Osteocyte (in vitro differentiated cells): ENCODE results near the gene RFX2. TPM values are rescaled to one million over a fixed set of nuclear protein-coding genes. Genes with fewer than 3 reads are reported as not detected.
A peak's percentile ranks its signal among the peaks of the same experiment; 100 is the strongest.

ENCODE experiments used
- DNase-seq: peaks from one replicate; pipeline ENCODE4 v3.0.0; 2021; ENCODE audit warnings: mixed read lengths; ENCODE audit not compliant: unreplicated experiment; ENCODE audit errors: extremely low spot score
- H3K27ac Mint-ChIP-seq: one replicate; pipeline ENCODE4 v1.8.0; 2021; ENCODE audit warnings: mild to moderate bottlenecking, mixed read lengths; ENCODE audit not compliant: unreplicated experiment
- H3K27me3 Mint-ChIP-seq: one replicate; pipeline ENCODE4 v1.8.0; 2021; ENCODE audit warnings: mixed read lengths; ENCODE audit not compliant: unreplicated experiment
- H3K36me3 Mint-ChIP-seq: one replicate; pipeline ENCODE4 v1.8.0; 2021; ENCODE audit warnings: mixed read lengths; ENCODE audit not compliant: unreplicated experiment
- H3K4me1 Mint-ChIP-seq: one replicate; pipeline ENCODE4 v1.8.0; 2021; ENCODE audit warnings: mixed read lengths; ENCODE audit not compliant: unreplicated experiment
- H3K4me3 Mint-ChIP-seq: one replicate; pipeline ENCODE4 v1.8.0; 2021; ENCODE audit warnings: mild to moderate bottlenecking, moderate library complexity, mixed read lengths; ENCODE audit not compliant: unreplicated experiment
- H3K9me3 Mint-ChIP-seq: one replicate; pipeline ENCODE4 v1.8.0; 2021; ENCODE audit warnings: mixed read lengths; ENCODE audit not compliant: unreplicated experiment
- total RNA-seq: library from RNA; stranded (reverse); gene quantifications from 2 replicates; pipeline ENCODE4 v1.2.1, GENCODE V29; 2021
- TF ChIP-seq, protein P1 (sequence below): fragments of 200-600 bp; sonication (generic); IDR thresholded peaks from 2 replicates; pipeline ENCODE4 v1.5.0; 2021; ENCODE audit warnings: antibody characterized with exemption, mild to moderate bottlenecking, moderate library complexity

The RFX2 gene
- total RNA-seq, 1 donor from 2014 or later = 5.3 TPM

DNA sequence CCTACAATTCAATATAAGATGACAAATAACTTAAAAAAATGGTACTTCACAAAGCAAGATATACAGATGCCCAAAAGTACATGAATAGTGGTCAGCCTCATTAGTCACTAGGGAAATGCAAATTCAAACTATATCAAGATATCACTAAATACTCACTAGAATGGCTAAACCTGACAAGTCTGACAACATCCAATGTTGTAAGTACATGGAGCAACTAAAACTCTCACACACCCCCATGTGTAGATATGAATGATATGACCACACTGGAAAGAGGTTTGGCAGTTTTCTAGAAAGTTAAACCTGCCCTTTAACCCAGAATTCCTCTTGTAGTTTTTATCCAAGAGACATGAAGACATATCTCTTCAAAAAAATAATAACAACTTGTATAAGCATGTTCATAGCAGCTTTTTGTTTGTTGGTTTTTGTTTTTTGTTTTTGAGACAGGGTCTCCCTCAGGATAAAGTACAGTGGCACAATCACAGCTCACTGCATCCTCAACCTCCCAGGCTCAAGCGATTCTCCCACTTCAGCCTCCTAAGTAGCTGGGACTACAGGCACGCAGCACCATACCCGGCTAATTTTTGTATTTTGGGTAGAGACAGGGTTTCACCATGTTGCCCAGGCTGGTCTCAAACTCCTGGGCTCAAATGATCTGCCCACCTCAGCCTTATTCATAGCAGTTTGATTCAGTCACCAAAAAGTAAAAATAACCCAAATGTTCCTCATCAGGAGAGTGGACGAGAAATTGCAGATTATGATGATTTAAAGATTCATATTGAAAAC is 55.1 kb downstream of the RFX2 start:
- peak; percentile 5 for DNase-seq
- no peak overlapping the region for H3K27ac Mint-ChIP-seq

GRCh38 chr19:6048793-6049405 is 61.4 kb downstream of the RFX2 start:
- Mint-ChIP-seq H3K27me3 (peaks cover 2% of the 10 kb centered on the region), H3K36me3 (no peaks in the 10 kb centered on the region), H3K4me3 (no peak overlapping the region), H3K4me1 (peaks cover 9% of the 10 kb centered on the region), H3K9me3 (no peaks in the 10 kb centered on the region), H3K27ac (peak overlapping the region; percentile 1)
- peak; percentile 90 for DNase-seq
- TF ChIP-seq, protein P1, sequence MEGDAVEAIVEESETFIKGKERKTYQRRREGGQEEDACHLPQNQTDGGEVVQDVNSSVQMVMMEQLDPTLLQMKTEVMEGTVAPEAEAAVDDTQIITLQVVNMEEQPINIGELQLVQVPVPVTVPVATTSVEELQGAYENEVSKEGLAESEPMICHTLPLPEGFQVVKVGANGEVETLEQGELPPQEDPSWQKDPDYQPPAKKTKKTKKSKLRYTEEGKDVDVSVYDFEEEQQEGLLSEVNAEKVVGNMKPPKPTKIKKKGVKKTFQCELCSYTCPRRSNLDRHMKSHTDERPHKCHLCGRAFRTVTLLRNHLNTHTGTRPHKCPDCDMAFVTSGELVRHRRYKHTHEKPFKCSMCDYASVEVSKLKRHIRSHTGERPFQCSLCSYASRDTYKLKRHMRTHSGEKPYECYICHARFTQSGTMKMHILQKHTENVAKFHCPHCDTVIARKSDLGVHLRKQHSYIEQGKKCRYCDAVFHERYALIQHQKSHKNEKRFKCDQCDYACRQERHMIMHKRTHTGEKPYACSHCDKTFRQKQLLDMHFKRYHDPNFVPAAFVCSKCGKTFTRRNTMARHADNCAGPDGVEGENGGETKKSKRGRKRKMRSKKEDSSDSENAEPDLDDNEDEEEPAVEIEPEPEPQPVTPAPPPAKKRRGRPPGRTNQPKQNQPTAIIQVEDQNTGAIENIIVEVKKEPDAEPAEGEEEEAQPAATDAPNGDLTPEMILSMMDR = peak; percentile 88

More for the DNA sequence above, 55.1 kb downstream of the RFX2 start:
- H3K27me3 Mint-ChIP-seq = peaks cover 2% of the 10 kb centered on the region
- no peaks in the 10 kb centered on the region for H3K9me3 Mint-ChIP-seq
- TF ChIP-seq, protein P1 = no peak
- H3K4me3 Mint-ChIP-seq = no peak overlapping the region
- H3K36me3 Mint-ChIP-seq = no peaks in the 10 kb centered on the region
- H3K4me1 Mint-ChIP-seq = peaks cover 13% of the 10 kb centered on the region

DNA sequence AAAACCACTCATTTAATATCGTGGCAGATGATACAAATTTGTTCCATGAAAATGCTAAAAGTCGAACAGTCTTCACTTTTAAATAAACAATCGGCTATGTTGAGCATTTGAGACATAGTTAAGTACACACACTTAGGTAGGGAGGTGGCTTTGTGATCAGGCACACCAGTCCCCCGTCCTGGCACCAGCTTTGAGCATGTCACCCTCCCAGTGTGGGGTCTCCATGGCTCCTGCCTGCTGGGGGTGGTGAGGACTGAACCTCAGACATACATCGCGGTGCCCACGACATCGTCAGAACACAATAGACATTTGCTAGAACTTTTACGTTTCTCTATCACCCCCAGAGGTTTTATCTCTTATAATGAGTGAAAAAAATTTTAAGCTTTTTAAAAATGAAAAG is 62.0 kb downstream of the RFX2 start:
- Mint-ChIP-seq H3K36me3 (no peaks in the 10 kb centered on the region), H3K4me3 (no peak overlapping the region), H3K9me3 (no peaks in the 10 kb centered on the region), H3K27me3 (peaks cover 2% of the 10 kb centered on the region), H3K27ac (no peak overlapping the region), H3K4me1 (peaks cover 9% of the 10 kb centered on the region)
- TF ChIP-seq, protein P1 = no peak
- DNase-seq = peak; percentile 72

DNA sequence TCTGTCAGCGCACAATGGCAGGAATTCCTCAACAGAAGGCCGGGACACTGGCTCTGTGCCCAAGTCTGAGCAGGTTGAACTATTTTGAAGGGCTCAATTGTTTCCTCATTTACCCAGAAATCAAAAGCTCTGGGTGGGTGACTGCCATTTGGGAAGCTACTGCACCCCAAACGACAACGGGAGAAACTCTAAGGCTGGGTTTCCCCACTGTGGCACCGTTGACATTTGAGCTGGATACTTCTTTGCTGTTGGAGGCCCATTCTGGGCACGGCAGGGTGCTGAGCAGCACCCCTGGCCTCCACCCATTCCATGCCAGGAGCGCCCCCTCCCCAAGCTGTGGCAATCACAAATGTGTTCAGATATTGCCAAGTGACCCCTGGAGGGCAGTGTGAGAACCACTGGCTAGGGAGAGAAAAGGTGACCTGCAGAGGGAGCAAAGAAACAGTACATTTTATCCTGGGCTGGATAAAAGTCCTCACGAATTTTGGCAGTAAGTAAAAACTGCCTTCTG is 62.5 kb downstream of the RFX2 start:
- Mint-ChIP-seq H3K9me3 (no peaks in the 10 kb centered on the region), H3K4me1 (peaks cover 9% of the 10 kb centered on the region), H3K36me3 (no peaks in the 10 kb centered on the region), H3K27ac (no peak overlapping the region), H3K27me3 (peaks cover 2% of the 10 kb centered on the region), H3K4me3 (no peak overlapping the region)
- TF ChIP-seq, protein P1 = peak; percentile 68
- DNase-seq = peak; percentile 76

DNA sequence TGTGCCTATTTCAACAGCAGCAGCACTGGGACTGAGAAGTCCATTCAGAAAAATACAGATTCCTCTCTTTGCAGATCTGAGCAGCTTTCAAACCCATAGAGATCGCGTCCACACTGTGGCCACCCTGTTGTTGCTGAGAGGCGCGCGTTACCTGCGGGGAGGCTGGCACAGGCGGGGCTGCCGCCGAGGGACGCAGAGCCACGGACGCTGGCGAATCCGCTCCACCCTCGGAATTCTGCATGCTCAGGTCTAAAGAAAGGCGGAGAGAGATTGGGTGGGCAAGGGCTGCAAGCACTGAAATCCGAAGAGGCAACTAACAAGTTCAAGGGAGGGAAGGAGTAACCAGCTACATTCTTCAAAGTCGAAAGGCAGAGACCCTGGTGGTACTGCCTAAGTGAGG is 63.0 kb downstream of the RFX2 start:
- Mint-ChIP-seq H3K36me3 (no peaks in the 10 kb centered on the region), H3K4me1 (peaks cover 9% of the 10 kb centered on the region), H3K4me3 (no peak overlapping the region), H3K9me3 (no peaks in the 10 kb centered on the region), H3K27ac (no peak overlapping the region), H3K27me3 (peaks cover 2% of the 10 kb centered on the region)
- DNase-seq = peak; percentile 82
- TF ChIP-seq, protein P1 = no peak
